Kidney epithelial cell (primary cell): ENCODE measurements around the gene ABCA2. TPM values are rescaled to one million over a fixed set of nuclear protein-coding genes. Genes with fewer than 3 reads are reported as not detected.

Experiments
- DNase-seq: peaks from one replicate; pipeline ENCODE4 v3.0.0-alpha.2; 2010; ENCODE audit warnings: low read depth
- H3K27me3 ChIP-seq: 2 replicates; pipeline ENCODE4 v1.6.0; 2011; ENCODE audit warnings: low read length; ENCODE audit not compliant: control insufficient read depth, insufficient read depth
- H3K36me3 ChIP-seq: 2 replicates; pipeline ENCODE4 v1.5.1; 2011; ENCODE audit warnings: low read length; ENCODE audit not compliant: control insufficient read depth, insufficient read depth
- H3K4me3 ChIP-seq: 2 replicates; pipeline ENCODE4 v1.5.1; 2011; ENCODE audit warnings: low read depth, mild to moderate bottlenecking, control low read depth, low read length
- CTCF ChIP-seq: IDR thresholded peaks from 2 replicates; pipeline ENCODE4 v1.5.1; 2011; ENCODE audit warnings: mild to moderate bottlenecking, moderate library complexity, low read length, control low read depth, inconsistent platforms; ENCODE audit not compliant: insufficient read depth, poor library complexity, severe bottlenecking
- total RNA-seq: library from RNA; depleted of rRNA; stranded (reverse); fragments of >200 nt; gene quantifications from 2 replicates; pipeline ENCODE4 v1.2.3, GENCODE V29; 2015

The ABCA2 gene
- total RNA-seq, 1 donor from 2014 or later: 5.3 TPM

GRCh38 chr9:137042751-137043727 is 15.0 kb upstream of the ABCA2 start:
- DNase-seq: no peak
- H3K27me3 ChIP-seq: peaks cover 12% of the 10 kb centered on the region
- no peak overlapping the region for H3K4me3 ChIP-seq
- TF ChIP-seq CTCF: no peak
- H3K36me3 ChIP-seq: no peaks in the 10 kb centered on the region

- no peaks in the 10 kb centered on the region for H3K36me3 ChIP-seq
- no peak for DNase-seq
- no peak overlapping the region for H3K4me3 ChIP-seq
- no peak for TF ChIP-seq CTCF
- no peaks in the 10 kb centered on the region for H3K27me3 ChIP-seq
Observed at GRCh38 chr9:137041124-137041523, 13.1 kb upstream of the ABCA2 start.

GRCh38 chr9:137040568-137040967 is 12.5 kb upstream of the ABCA2 start:
- H3K36me3 ChIP-seq: no peaks in the 10 kb centered on the region
- H3K27me3 ChIP-seq: no peaks in the 10 kb centered on the region
- no peak overlapping the region for H3K4me3 ChIP-seq
- DNase-seq: no peak
- no peak for TF ChIP-seq CTCF

DNA sequence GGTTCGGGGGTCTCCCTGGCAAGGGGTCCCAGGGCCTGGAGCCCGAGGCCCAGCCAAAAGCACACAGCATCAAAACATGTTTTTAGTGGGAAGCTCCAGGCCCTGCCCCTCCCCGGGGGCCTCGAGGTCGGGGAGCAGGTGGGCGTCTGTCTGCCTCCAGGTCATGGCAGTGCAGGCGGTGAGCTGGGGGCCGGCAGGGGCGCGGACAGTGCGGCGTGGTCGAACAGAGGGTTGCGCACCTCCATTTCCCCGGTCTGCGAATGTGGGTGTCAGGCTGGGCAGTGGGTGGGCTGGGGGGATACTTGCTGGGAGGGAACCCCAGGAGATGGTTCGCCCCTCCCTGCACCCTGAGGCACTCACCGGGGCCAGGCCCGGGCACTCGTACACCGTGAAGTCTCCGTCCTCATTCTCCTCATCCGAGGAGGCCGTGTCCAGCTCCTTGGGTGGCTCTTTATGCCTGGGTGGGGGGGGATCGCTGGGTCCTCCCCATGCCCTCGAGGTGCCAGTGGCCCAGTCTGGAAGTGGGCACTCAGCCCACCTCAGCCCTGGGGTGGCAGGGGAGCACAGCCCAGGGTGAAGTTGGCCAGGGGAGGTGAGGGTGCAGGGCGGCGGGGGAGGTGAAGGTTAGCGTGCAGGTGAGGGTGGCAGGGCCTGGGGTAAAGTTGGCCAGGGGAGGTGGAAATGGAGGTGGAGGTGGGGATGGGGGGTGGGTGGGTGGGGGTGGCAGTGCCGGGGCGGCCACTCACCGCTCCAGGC is 11.8 kb upstream of the ABCA2 start:
- DNase-seq: no peak
- H3K27me3 ChIP-seq: no peaks in the 10 kb centered on the region
- H3K36me3 ChIP-seq: no peaks in the 10 kb centered on the region
- no peak overlapping the region for H3K4me3 ChIP-seq
- TF ChIP-seq CTCF: no peak

DNA sequence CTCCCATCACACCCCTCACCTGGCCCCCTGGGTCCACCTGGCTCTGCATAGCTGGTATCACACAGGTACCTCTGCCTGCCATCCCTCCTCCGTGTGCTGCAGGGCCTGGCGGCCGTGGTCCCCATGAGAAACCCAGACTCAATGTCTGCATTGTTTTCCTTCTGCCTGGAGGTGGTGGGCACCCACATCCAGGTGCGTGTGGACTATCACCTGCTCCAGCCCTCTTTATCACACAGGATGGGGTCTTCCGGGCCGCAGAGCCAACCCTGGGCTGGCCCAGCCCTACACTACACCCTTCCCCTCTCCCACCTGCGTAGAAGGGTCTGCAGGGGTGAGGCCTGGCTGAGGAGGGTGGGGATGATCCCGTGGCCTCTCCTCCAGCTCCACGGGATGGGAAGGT is 10.9 kb upstream of the ABCA2 start:
- Histone ChIP-seq H3K36me3 (no peaks in the 10 kb centered on the region), H3K27me3 (peaks cover under 1% of the 10 kb centered on the region), H3K4me3 (no peak overlapping the region)
- no peak for DNase-seq
- TF ChIP-seq CTCF: no peak
